Stimulated activated CD8-positive, alpha-beta memory T cell treated with anti-CD3 and anti-CD28 coated beads, Interleukin-15, amount 100 ng/mL, for 48 hours (primary cell): ENCODE results near the gene OR52A1.

Experiments
- DNase-seq, 2 donors: peaks; one replicate each; pipeline ENCODE4 v3.0.0-alpha.2; 2020; ENCODE audit warnings: low read depth in 2 of 2

OR52A1 gene

GRCh38 chr11:5136261-5136660 is 18.3 kb downstream of the OR52A1 start:
- DNase-seq, result no peak

GRCh38 chr11:5131584-5132335 is 22.8 kb downstream of the OR52A1 start:
- no peak for DNase-seq

- no peak for DNase-seq
Observed at GRCh38 chr11:5129457-5129877, 25.1 kb downstream of the OR52A1 start.

GRCh38 chr11:5124891-5125620 is 29.5 kb downstream of the OR52A1 start:
- no peak for DNase-seq

GRCh38 chr11:5123802-5124521 is 30.6 kb downstream of the OR52A1 start:
- peak; percentile 10 to 12 for DNase-seq

GRCh38 chr11:5118893-5119292 is 35.7 kb downstream of the OR52A1 start:
- DNase-seq, result no peak

- DNase-seq, result no peak
Observed at GRCh38 chr11:5117588-5117987, 37.0 kb downstream of the OR52A1 start.

- no peak for DNase-seq
Observed at GRCh38 chr11:5115339-5115738, 39.2 kb downstream of the OR52A1 start.

- no peak for DNase-seq
Observed at GRCh38 chr11:5107285-5107684, 47.3 kb downstream of the OR52A1 start.

GRCh38 chr11:5103066-5103465 is 51.5 kb downstream of the OR52A1 start:
- DNase-seq, result no peak

GRCh38 chr11:5102246-5102645 is 52.3 kb downstream of the OR52A1 start:
- no peak for DNase-seq

- no peak for DNase-seq
Observed at GRCh38 chr11:5096011-5096410, 58.5 kb downstream of the OR52A1 start.
